Measurements from ENCODE around the gene B3GNT7. TPM values are rescaled to one million over a fixed set of nuclear protein-coding genes. Genes with fewer than 3 reads are reported as not detected.
A peak's percentile ranks its signal among the peaks of the same experiment; 100 is the strongest.

The B3GNT7 gene
- total RNA-seq, 2 donors from 2014 or later: 13.0 to 32.3 TPM

DNA sequence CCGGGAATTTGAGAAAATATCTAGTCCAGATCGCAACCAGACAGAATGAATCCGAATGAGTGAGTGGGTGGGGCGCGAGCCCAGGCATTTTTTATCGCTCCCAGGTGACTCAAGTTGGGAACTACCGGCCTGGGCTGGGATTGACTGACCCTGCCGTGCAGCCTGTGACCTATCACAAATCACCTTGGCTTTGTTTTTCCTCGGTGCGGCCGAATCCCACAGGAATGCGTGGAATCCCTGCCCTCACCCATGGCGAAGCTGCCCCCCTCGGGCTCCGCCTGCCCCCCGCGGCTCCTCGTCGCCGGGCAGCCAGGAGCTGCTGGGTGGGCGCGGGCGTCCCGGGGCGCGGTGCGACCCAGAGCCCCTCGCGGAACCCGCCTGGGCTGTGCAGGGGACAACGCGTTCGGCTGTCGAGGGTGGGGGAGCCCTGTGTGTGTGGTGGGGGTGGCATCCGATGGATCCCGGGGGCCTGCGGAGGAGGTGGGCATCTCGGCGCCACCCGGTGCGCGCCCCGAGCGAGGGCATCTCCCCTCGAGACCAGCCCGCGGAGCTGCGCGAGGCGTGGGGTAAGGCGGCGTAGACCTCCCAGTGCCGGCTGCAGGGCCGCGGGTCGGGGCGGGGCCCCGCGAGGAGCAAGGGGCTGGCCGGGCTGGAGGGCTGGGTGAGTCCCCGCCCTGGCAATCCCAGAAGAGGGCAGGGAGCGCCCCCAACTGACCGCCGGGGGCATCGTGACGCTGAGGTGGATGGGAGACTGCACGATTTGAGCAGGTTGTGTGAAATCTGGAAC is 16.5 kb downstream of the B3GNT7 start:
- Mint-ChIP-seq H3K9me3 (peaks cover 23% of the 10 kb centered on the region), H3K4me3 (peak overlapping the region; percentile 58), H3K36me3 (ENCODE audit: low read depth) (peaks cover 5% of the 10 kb centered on the region), H3K27ac (peak overlapping the region; percentile 95), H3K27me3 (ENCODE audit: insufficient read depth) (no peaks in the 10 kb centered on the region), H3K4me1 (peaks cover 19% of the 10 kb centered on the region)
- no peaks in the 10 kb centered on the region for H3K4me1 ChIP-seq (ENCODE audit: control insufficient read depth, insufficient read depth, low read length)
- peaks cover 13% of the 10 kb centered on the region for H3K9me3 ChIP-seq (ENCODE audit: control insufficient read depth, low read length)
- peak overlapping the region; percentile 75 for H3K4me3 ChIP-seq (ENCODE audit: low read length)
- TF ChIP-seq, protein P1, sequence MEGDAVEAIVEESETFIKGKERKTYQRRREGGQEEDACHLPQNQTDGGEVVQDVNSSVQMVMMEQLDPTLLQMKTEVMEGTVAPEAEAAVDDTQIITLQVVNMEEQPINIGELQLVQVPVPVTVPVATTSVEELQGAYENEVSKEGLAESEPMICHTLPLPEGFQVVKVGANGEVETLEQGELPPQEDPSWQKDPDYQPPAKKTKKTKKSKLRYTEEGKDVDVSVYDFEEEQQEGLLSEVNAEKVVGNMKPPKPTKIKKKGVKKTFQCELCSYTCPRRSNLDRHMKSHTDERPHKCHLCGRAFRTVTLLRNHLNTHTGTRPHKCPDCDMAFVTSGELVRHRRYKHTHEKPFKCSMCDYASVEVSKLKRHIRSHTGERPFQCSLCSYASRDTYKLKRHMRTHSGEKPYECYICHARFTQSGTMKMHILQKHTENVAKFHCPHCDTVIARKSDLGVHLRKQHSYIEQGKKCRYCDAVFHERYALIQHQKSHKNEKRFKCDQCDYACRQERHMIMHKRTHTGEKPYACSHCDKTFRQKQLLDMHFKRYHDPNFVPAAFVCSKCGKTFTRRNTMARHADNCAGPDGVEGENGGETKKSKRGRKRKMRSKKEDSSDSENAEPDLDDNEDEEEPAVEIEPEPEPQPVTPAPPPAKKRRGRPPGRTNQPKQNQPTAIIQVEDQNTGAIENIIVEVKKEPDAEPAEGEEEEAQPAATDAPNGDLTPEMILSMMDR (conservative IDR thresholded peaks at IDR 0.05): peak; percentile 97
- peak; percentile 99 for DNase-seq
- no peaks in the 10 kb centered on the region for H3K36me3 ChIP-seq (ENCODE audit: control insufficient read depth, insufficient read depth, low read length)
- 2 to 5% methylated on average over 9 to 67 of the region's 67 CpGs for WGBS, 2 experiments (ENCODE audit: insufficient coverage in 1 of 2, insufficient read length in 1 of 2)
- no peaks in the 10 kb centered on the region for H3K27me3 ChIP-seq (ENCODE audit: control insufficient read depth, insufficient read depth, low read length, poor library complexity, severe bottlenecking)
- H3K27ac ChIP-seq (ENCODE audit: low read depth, low read length): peak overlapping the region; percentile 49
- peak overlapping the region; percentile 93 for H3K9ac ChIP-seq (ENCODE audit: extremely low read depth, low read length, poor library complexity, severe bottlenecking)

DNA sequence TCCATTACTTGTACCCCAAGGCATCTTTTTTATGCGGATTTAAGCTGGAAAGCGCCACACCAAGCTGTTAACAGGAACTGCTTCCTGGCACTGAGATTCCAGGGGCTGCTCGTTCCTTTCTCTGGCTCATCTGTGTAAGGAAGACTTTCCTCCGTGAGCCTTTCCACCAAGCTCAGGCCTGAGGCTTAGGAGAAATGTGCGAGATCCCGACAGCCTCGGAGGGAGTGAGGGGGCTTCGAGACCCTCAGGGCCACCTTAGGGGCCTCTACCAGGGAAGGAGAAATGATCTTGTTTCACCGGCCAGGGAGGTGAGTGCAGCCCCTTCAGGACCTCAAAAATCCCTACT is 17.1 kb downstream of the B3GNT7 start:
- H3K9me3 Mint-ChIP-seq: peaks cover 23% of the 10 kb centered on the region
- no peak for DNase-seq
- WGBS, 2 experiments (ENCODE audit: insufficient coverage in 1 of 2, insufficient read length in 1 of 2): 48 to 53% methylated on average over 8 to 9 of the region's 9 CpGs
- TF ChIP-seq, protein P1 (conservative IDR thresholded peaks at IDR 0.05): peak; percentile 28
- Histone ChIP-seq H3K27me3 (ENCODE audit: control insufficient read depth, insufficient read depth, low read length, poor library complexity, severe bottlenecking) (no peaks in the 10 kb centered on the region), H3K36me3 (ENCODE audit: control insufficient read depth, insufficient read depth, low read length) (no peaks in the 10 kb centered on the region), H3K9ac (ENCODE audit: extremely low read depth, low read length, poor library complexity, severe bottlenecking) (peak overlapping the region; percentile 93), H3K4me1 (ENCODE audit: control insufficient read depth, insufficient read depth, low read length) (no peaks in the 10 kb centered on the region), H3K27ac (ENCODE audit: low read depth, low read length) (no peak overlapping the region), H3K9me3 (ENCODE audit: control insufficient read depth, low read length) (peaks cover 13% of the 10 kb centered on the region), H3K4me3 (ENCODE audit: low read length) (no peak overlapping the region)
- peak overlapping the region; percentile 58 for H3K4me3 Mint-ChIP-seq
- H3K27ac Mint-ChIP-seq: peak overlapping the region; percentile 53
- H3K27me3 Mint-ChIP-seq (ENCODE audit: insufficient read depth): no peaks in the 10 kb centered on the region
- peaks cover 5% of the 10 kb centered on the region for H3K36me3 Mint-ChIP-seq (ENCODE audit: low read depth)
- H3K4me1 Mint-ChIP-seq: peaks cover 19% of the 10 kb centered on the region

DNA sequence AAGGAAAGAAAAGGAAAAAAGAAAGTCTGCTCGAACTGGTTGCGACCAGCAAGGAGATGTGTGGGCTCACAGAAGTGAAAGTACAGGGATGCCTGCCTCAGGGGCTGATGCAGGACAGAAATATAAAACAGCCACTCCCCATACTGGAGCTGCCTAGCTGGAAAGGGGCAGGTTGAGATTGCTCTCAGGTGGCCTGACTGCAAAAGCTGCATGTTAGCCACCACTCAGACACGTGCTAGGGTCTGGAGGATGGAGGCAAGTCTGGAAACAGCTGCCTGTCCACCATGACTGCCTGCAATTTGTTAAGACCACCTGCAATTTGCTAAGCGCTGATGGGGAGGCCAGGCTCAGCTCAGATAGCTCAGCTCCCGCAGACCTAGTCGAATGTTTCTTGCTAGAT is 17.9 kb downstream of the B3GNT7 start:
- Histone ChIP-seq H3K36me3 (ENCODE audit: control insufficient read depth, insufficient read depth, low read length) (no peaks in the 10 kb centered on the region), H3K4me3 (ENCODE audit: low read length) (no peak overlapping the region), H3K9ac (ENCODE audit: extremely low read depth, low read length, poor library complexity, severe bottlenecking) (no peak overlapping the region), H3K27me3 (ENCODE audit: control insufficient read depth, insufficient read depth, low read length, poor library complexity, severe bottlenecking) (no peaks in the 10 kb centered on the region), H3K27ac (ENCODE audit: low read depth, low read length) (no peak overlapping the region), H3K9me3 (ENCODE audit: control insufficient read depth, low read length) (peaks cover 13% of the 10 kb centered on the region), H3K4me1 (ENCODE audit: control insufficient read depth, insufficient read depth, low read length) (no peaks in the 10 kb centered on the region)
- Mint-ChIP-seq H3K27ac (no peak overlapping the region), H3K4me3 (no peak overlapping the region), H3K27me3 (ENCODE audit: insufficient read depth) (no peaks in the 10 kb centered on the region), H3K4me1 (peaks cover 19% of the 10 kb centered on the region), H3K36me3 (ENCODE audit: low read depth) (peaks cover 5% of the 10 kb centered on the region), H3K9me3 (peaks cover 20% of the 10 kb centered on the region)
- 73 to 76% methylated on average over 3 to 6 of the region's 6 CpGs for WGBS, 2 experiments (ENCODE audit: insufficient coverage in 1 of 2, insufficient read length in 1 of 2)
- no peak for DNase-seq
- TF ChIP-seq, protein P1 (conservative IDR thresholded peaks at IDR 0.05): no peak
